AG04450 (cell line): Measurements from ENCODE around the gene SYNPR. TPM values are rescaled to one million over a fixed set of nuclear protein-coding genes. Genes with fewer than 3 reads are reported as not detected.

Experiments used
- CTCF ChIA-PET: fragments of 300-600, 350-600 bp; formaldehyde crosslinking; extraction: SDS; loops from one replicate; lab custom pipeline; 2022; ENCODE audit warnings: antibody characterized with exemption, inconsistent platforms; lab: Charles Lee
- POLR2A ChIA-PET: fragments of 350-600 bp; formaldehyde crosslinking; extraction: SDS; loops from one replicate; lab custom pipeline; 2021; ENCODE audit warnings: antibody characterized with exemption, inconsistent platforms; lab: Yijun Ruan, JAX
- DNase-seq: peaks from one replicate; pipeline ENCODE4 v3.0.0-alpha.2; 2011; ENCODE audit warnings: low read depth, low spot score
- H3K27ac ChIP-seq: one replicate; pipeline ENCODE4 v1.5.1; 2012; ENCODE audit warnings: low read depth, low read length, control low read depth
- H3K27me3 ChIP-seq: one replicate; pipeline ENCODE4 v1.6.0; 2012; ENCODE audit warnings: low read length; ENCODE audit not compliant: control insufficient read depth, insufficient read depth
- H3K4me3 ChIP-seq: 2 replicates; pipeline ENCODE4 v1.5.1; 2011; ENCODE audit warnings: mild to moderate bottlenecking, low read depth, low read length, control low read depth
- H3K9me3 ChIP-seq: 2 replicates; pipeline ENCODE4 v1.5.1; 2012; ENCODE audit warnings: low read length; ENCODE audit not compliant: control insufficient read depth, insufficient read depth
- CTCF ChIP-seq: IDR thresholded peaks from 2 replicates; pipeline ENCODE4 v1.5.1; 2011; ENCODE audit warnings: low read depth, low read length, control low read depth, inconsistent platforms
- polyA plus RNA-seq: library from polyadenylated mRNA; depleted of rRNA; stranded (reverse); fragments of >200 nt; gene quantifications from 2 replicates; pipeline ENCODE4 v1.2.3, GENCODE V29; 2011

The SYNPR gene
- polyA plus RNA-seq, 1 experiment, result not detected

GRCh38 chr3:63652066-63652725, 374.1 kb downstream of the SYNPR start, which contains the start of gene SNTN:
Gene SNTN (plus strand): TSS chr3:63652675. CDS start chr3:63652688, 13 bp downstream.
- CTCF ChIA-PET, result no interaction called here
- no peak for TF ChIP-seq CTCF
- POLR2A ChIA-PET, result no interaction called here

GRCh38 chr3:63654211-63654610, 376.1 kb downstream of the SYNPR start:
- no peak for DNase-seq
- TF ChIP-seq CTCF, result no peak
- ChIA-PET CTCF (no interaction called here), POLR2A (no interaction called here)
- Histone ChIP-seq H3K27ac (no peak overlapping the region), H3K4me3 (no peak overlapping the region), H3K9me3 (no peaks in the 10 kb centered on the region), H3K27me3 (no peaks in the 10 kb centered on the region)

More at GRCh38 chr3:63652066-63652725, 374.1 kb downstream of the SYNPR start, which contains the start of gene SNTN:
- H3K27me3 ChIP-seq, result no peaks in the 10 kb centered on the region
- H3K4me3 ChIP-seq, result no peak within 1 kb of the TSS
- no peak for DNase-seq
- H3K27ac ChIP-seq, result no peak within 1 kb of the TSS
- no peaks in the 10 kb centered on the region for H3K9me3 ChIP-seq

DNA sequence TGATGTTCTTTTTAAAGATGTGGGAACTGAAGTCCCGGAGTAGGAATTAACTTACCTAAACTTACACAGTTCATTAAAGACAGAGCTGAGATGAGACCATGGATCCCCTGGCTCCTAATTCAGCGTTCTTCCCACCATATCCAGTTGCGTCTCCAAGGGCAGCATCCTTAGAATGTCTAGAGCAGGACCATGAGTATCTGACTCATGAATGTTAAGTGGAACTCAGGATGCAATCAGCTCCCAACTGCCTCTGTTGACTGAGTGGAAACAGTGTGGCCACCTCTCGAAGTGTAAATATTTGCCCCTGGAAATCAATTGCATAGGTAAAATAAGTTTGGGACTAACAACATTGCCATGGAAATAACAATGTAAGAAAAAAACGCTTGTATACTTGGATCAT, 376.8 kb downstream of the SYNPR start:
- POLR2A ChIA-PET, result no interaction called here
- CTCF ChIA-PET, result no interaction called here
- no peaks in the 10 kb centered on the region for H3K27me3 ChIP-seq
- H3K9me3 ChIP-seq, result no peaks in the 10 kb centered on the region
- no peak for DNase-seq
- H3K27ac ChIP-seq, result no peak overlapping the region
- no peak overlapping the region for H3K4me3 ChIP-seq
- no peak for TF ChIP-seq CTCF

DNA sequence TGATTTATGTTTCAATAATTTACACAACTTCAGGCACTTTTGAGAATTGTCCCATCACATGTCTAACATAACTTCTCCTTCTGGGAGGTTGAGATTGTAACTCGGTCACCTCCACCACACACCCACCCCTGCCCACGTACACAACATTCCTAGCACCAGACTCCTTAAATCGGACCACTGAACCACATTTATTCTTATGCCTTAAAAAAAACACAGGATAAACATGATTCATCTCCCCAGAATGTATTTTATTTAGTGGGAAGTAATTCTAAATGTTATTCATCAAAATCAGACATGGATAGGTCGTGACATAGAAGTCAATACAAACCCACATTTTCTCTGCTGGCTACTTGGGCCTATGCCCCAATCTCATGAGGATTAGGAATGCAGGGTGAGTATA, 377.4 kb downstream of the SYNPR start:
- TF ChIP-seq CTCF, result no peak
- POLR2A ChIA-PET, result no interaction called here
- Histone ChIP-seq H3K9me3 (no peaks in the 10 kb centered on the region), H3K4me3 (no peak overlapping the region), H3K27ac (no peak overlapping the region), H3K27me3 (no peaks in the 10 kb centered on the region)
- CTCF ChIA-PET, result no interaction called here
- DNase-seq, result peak; percentile 1

DNA sequence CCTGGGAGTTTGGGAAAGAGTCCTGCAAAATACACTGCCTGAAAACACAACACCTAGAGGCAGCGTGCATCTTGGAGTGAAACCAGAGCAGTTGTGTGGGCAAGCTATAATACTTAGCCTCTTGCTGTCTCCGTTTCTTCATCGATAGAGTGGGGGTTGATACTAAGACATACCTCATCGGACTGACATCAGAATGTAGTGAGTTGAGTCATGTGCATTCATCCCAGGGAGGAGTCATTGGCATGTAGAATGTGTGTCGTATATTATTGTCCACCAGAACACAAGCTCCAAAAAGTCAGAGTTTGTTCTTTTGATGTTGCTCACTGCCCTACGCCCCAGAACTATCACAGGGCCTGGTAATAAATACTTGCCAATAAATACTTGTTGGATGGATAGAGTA, 378.7 kb downstream of the SYNPR start:
- no peaks in the 10 kb centered on the region for H3K27me3 ChIP-seq
- peak; percentile 1 for DNase-seq
- CTCF ChIA-PET, result interaction anchor here (1.2 kb wide), 1 partner anchor 162 kb away, joined by 3 read pairs; the partner anchor contains the start of gene C3orf49
- POLR2A ChIA-PET, result no interaction called here
- H3K4me3 ChIP-seq, result no peak overlapping the region
- no peak for TF ChIP-seq CTCF
- H3K9me3 ChIP-seq, result no peaks in the 10 kb centered on the region
- H3K27ac ChIP-seq, result no peak overlapping the region
